GM12878 (cell line): ENCODE data around the gene SLC25A44. TPM values are rescaled to one million over a fixed set of nuclear protein-coding genes. Genes with fewer than 3 reads are reported as not detected.

Experiments
- ATAC-seq: fragments of 200-7000 bp; cut with Tn5 transposase; 3 replicates; pipeline ENCODE4 v1.9.1; 2020; ENCODE audit warnings: mild to moderate bottlenecking, moderate library complexity
- BruUV-seq: library from RNA; stranded (reverse); fragments of 400-500 nt; replicated peaks from 2 replicates; lab custom pipeline; 2021; lab: Mats Ljungman, UMichigan
- CTCF ChIA-PET: fragments of 300-600 bp; sonication (Branson Sonifier 250); formaldehyde crosslinking; extraction: SDS; loops from one replicate; lab custom pipeline; 2021; ENCODE audit warnings: inconsistent platforms; lab: Yijun Ruan, JAX
- POLR2A ChIA-PET: fragments of 350-600 bp; formaldehyde crosslinking; extraction: SDS; loops from one replicate; lab custom pipeline; 2021; ENCODE audit warnings: inconsistent platforms; lab: Charles Lee
- RAD21 ChIA-PET: fragments of 300-600 bp; sonication (Branson Sonifier 250); formaldehyde crosslinking; loops from one replicate; lab custom pipeline; 2023; ENCODE audit warnings: antibody characterized with exemption; ENCODE audit not compliant: unreplicated experiment; lab: Charles Lee
- SMC1A ChIA-PET: fragments of 300-600 bp; sonication (Branson Sonifier 250); formaldehyde crosslinking; loops from one replicate; lab custom pipeline; 2023; ENCODE audit not compliant: unreplicated experiment, uncharacterized antibody; lab: Charles Lee
- DNase-seq: peaks from one replicate; pipeline ENCODE4 v3.0.0-alpha.2; 2011; ENCODE audit warnings: low read depth, low spot score
- FAIRE-seq: peaks from 3 replicates; lab custom pipeline; 2011; peaks lifted over from hg19 to GRCh38; lab: Jason Lieb, UNC
- H2AFZ ChIP-seq: 2 replicates; pipeline ENCODE4 v1.6.0; 2011; ENCODE audit warnings: low read depth, low read length, control low read depth; ENCODE audit not compliant: control insufficient read depth
- H3K27ac ChIP-seq: 2 replicates; pipeline ENCODE4 v1.5.1; 2011; ENCODE audit warnings: control low read depth; ENCODE audit not compliant: control insufficient read depth, insufficient read depth
- H3K27me3 ChIP-seq, 2 experiments: replicated peaks in 1 of 2; 2 replicates each; pipeline versions ENCODE4 v1.6.0 to v1.6.1; 2011; ENCODE audit warnings: low read length in 1 of 2; ENCODE audit not compliant: control insufficient read depth in 2 of 2, insufficient read depth in 2 of 2
- H3K36me3 ChIP-seq, 2 experiments: 2 replicates each; pipeline ENCODE4 v1.5.1; 2011; ENCODE audit warnings: low read length in 1 of 2; ENCODE audit not compliant: control insufficient read depth in 2 of 2, insufficient read depth in 2 of 2
- H3K4me1 ChIP-seq: 2 replicates; pipeline ENCODE4 v1.6.1; 2011; ENCODE audit warnings: mild to moderate bottlenecking, low read length, moderate library complexity, mixed read lengths; ENCODE audit not compliant: control insufficient read depth, insufficient read depth
- H3K4me2 ChIP-seq: 2 replicates; pipeline ENCODE4 v1.6.0; 2011; ENCODE audit warnings: control low read depth; ENCODE audit not compliant: control insufficient read depth, insufficient read depth
- H3K4me3 ChIP-seq: fragments of 200-600 bp; sonication (generic); 2 replicates; pipeline ENCODE4 v1.5.1; 2016
- H3K79me2 ChIP-seq: 2 replicates; pipeline ENCODE4 v1.6.0; 2011; ENCODE audit warnings: low read length; ENCODE audit not compliant: control insufficient read depth, insufficient read depth
- H3K9ac ChIP-seq: 2 replicates; pipeline ENCODE4 v1.8.0; 2011; ENCODE audit warnings: low read length, control low read depth, mixed read lengths; ENCODE audit not compliant: control insufficient read depth, insufficient read depth
- H3K9me3 ChIP-seq: replicated peaks from 3 replicates; pipeline ENCODE4 v1.5.1; 2011; ENCODE audit warnings: mild to moderate bottlenecking, low read length; ENCODE audit not compliant: control insufficient read depth, insufficient read depth
- H4K20me1 ChIP-seq: 2 replicates; pipeline ENCODE4 v1.6.0; 2011; ENCODE audit not compliant: control insufficient read depth, insufficient read depth
- CREM ChIP-seq: IDR thresholded peaks from 2 replicates; pipeline ENCODE4 v1.6.1; 2014; ENCODE audit warnings: antibody characterized with exemption, low read depth
- FOS ChIP-seq: IDR thresholded peaks from 3 replicates; pipeline ENCODE4 v1.6.1; 2011; ENCODE audit warnings: borderline replicate concordance; ENCODE audit not compliant: insufficient read length; ENCODE audit errors: extremely low read depth
- NBN ChIP-seq: fragments of 450-650 bp; IDR thresholded peaks from 2 replicates; pipeline ENCODE4 v1.6.1; 2016
- POLR2A ChIP-seq: IDR thresholded peaks from 2 replicates; pipeline ENCODE4 v1.6.1; 2011; ENCODE audit warnings: low read depth, mild to moderate bottlenecking, low read length
- POLR2AphosphoS2 ChIP-seq: IDR thresholded peaks from 2 replicates; pipeline ENCODE4 v1.6.1; 2011; ENCODE audit warnings: low read depth, mild to moderate bottlenecking, low read length, improper control_type of control experiment, moderate library complexity
- PRDM15 ChIP-seq: fragments of 450-650 bp; formaldehyde crosslinking; IDR thresholded peaks from 2 replicates; pipeline ENCODE4 v1.4.0; 2020; ENCODE audit warnings: mild to moderate bottlenecking, moderate library complexity
- RAD51 ChIP-seq: fragments of 450-650 bp; IDR thresholded peaks from 2 replicates; pipeline ENCODE4 v1.6.1; 2016; ENCODE audit warnings: moderate library complexity, mild to moderate bottlenecking, inconsistent platforms
- RB1 ChIP-seq: fragments of 450-650 bp; formaldehyde crosslinking; IDR thresholded peaks from 2 replicates; pipeline ENCODE4 v1.6.1; 2017; ENCODE audit warnings: mild to moderate bottlenecking, borderline replicate concordance
- STAT1 ChIP-seq: fragments of 450-650 bp; conservative IDR thresholded peaks from 2 replicates; pipeline ENCODE4 v1.6.1; 2014; ENCODE audit warnings: antibody characterized with exemption, mild to moderate bottlenecking
- SUPT20H ChIP-seq: IDR thresholded peaks from 2 replicates; pipeline ENCODE4 v1.6.1; 2011; ENCODE audit warnings: low read depth, mild to moderate bottlenecking, low read length, moderate library complexity, borderline replicate concordance; ENCODE audit not compliant: control insufficient read depth
- WGBS: methylation state at CpG from one replicate; pipeline ENCODE4 v1.1.6; 2016; ENCODE audit warnings: low lambda C conversion rate; ENCODE audit not compliant: insufficient replicate concordance, insufficient coverage; ENCODE audit errors: missing lambda C conversion rate; 5-methylcytosine and 5-hydroxymethylcytosine counted together
- in situ Hi-C: fragments of 300-500 bp; cut with MboI; formaldehyde crosslinking; loops from 9 replicates; pipeline ENCODE4 v1.14.3; 2018; ENCODE audit warnings: mixed read lengths
- intact Hi-C: fragments of 100-400 bp; cut with micrococcal nuclease; formaldehyde crosslinking; loops from one replicate; pipeline ENCODE4 v1.14.2; 2022; ENCODE audit not compliant: unreplicated experiment
- polyA plus RNA-seq, 11 experiments: library from polyadenylated mRNA; depleted of rRNA in 4 of 11; unstranded in 6 of 11; stranded (reverse) in 5 of 11; fragments of >200 nt; fragmentation: Nextera tagmentation in 4 of 11; fragmentation: Illumina TruSeq in 1 of 11; extraction: Ambion mirVana in 4 of 11; extraction: Trizol in 1 of 11; gene quantifications; 1 replicate in 1 of 11; 2 replicates in 10 of 11; pipeline versions ENCODE4 v1.2.1 to v1.2.3, GENCODE V29; 2011 to 2016; ENCODE audit warnings: inconsistent platforms in 2 of 11, missing spikeins in 2 of 11, low read depth in 1 of 11
- total RNA-seq, 4 experiments: library from RNA; depleted of rRNA in 3 of 4; stranded (reverse); fragments of >200 nt in 3 of 4; fragmentation: Illumina TruSeq in 1 of 4; extraction: Trizol in 1 of 4; gene quantifications; 2 replicates each; pipeline versions ENCODE4 v1.2.1 to v1.2.3, GENCODE V29; 2013 to 2021
- TF ChIP-seq, protein P1 (sequence below): fragments of 450-650 bp; formaldehyde crosslinking; IDR thresholded peaks from 2 replicates; pipeline ENCODE4 v1.4.0; 2022; ENCODE audit warnings: mild to moderate bottlenecking, moderate library complexity

The SLC25A44 gene
- total and polyA plus RNA-seq, 10 of the 15 experiments (the other 5 are each of a cell fraction or from before 2014, with no cell fraction given) = 7.1 to 43.3 (median 30.4) TPM

- TF ChIP-seq SUPT20H (no peak), STAT1 (no peak), NBN (no peak), RAD51 (no peak), RB1 (no peak), CREM (no peak), FOS (no peak), PRDM15 (CRISPR knock-in tag) (no peak)
These were observed 44.3 kb downstream of the SLC25A44 start (continued) for GRCh38 chr1:156238248-156238647.

- peaks cover 0 to 16% of the 10 kb centered on the region in 2 experiments for H3K36me3 ChIP-seq
- no peak overlapping the region for H2AFZ ChIP-seq
- SMC1A ChIA-PET = interaction anchor here (1.5 kb wide), 1 partner anchor 8 kb away, joined by 3 read pairs; no protein-coding TSS in a partner anchor
- intact Hi-C loops = no loop called here
- H3K4me3 ChIP-seq = no peak overlapping the region
- no peaks in the 10 kb centered on the region for H3K27me3 ChIP-seq
- BruUV-seq = no TSS peak
- no peaks in the 10 kb centered on the region for H4K20me1 ChIP-seq
- POLR2A ChIA-PET = interaction anchor here (0.5 to 0.6 kb wide), 3 partner anchors 13 to 547 kb away, joined by 3 to 5 read pairs (median 5); no protein-coding TSS in a partner anchor
- RAD21 ChIA-PET = no interaction called here
- H3K9ac ChIP-seq = no peak overlapping the region
- H3K27ac ChIP-seq = no peak overlapping the region
- WGBS = 67% methylated on average over 15 of the region's 15 CpGs
- FAIRE-seq (no peak), DNase-seq (no peak), ATAC-seq (peak; percentile 6; the same call in 2 of the 3 replicates)
- in situ Hi-C loops = no loop called here
- no peaks in the 10 kb centered on the region for H3K79me2 ChIP-seq
- peaks cover 25% of the 10 kb centered on the region for H3K4me1 ChIP-seq
- H3K4me2 ChIP-seq = no peak overlapping the region
- CTCF ChIA-PET = no interaction called here
- TF ChIP-seq POLR2AphosphoS2 (0 out of 2 replicates have a peak, but pooled peaks have one; percentile 53), POLR2A (peak; percentile 73)
- TF ChIP-seq, protein P1, sequence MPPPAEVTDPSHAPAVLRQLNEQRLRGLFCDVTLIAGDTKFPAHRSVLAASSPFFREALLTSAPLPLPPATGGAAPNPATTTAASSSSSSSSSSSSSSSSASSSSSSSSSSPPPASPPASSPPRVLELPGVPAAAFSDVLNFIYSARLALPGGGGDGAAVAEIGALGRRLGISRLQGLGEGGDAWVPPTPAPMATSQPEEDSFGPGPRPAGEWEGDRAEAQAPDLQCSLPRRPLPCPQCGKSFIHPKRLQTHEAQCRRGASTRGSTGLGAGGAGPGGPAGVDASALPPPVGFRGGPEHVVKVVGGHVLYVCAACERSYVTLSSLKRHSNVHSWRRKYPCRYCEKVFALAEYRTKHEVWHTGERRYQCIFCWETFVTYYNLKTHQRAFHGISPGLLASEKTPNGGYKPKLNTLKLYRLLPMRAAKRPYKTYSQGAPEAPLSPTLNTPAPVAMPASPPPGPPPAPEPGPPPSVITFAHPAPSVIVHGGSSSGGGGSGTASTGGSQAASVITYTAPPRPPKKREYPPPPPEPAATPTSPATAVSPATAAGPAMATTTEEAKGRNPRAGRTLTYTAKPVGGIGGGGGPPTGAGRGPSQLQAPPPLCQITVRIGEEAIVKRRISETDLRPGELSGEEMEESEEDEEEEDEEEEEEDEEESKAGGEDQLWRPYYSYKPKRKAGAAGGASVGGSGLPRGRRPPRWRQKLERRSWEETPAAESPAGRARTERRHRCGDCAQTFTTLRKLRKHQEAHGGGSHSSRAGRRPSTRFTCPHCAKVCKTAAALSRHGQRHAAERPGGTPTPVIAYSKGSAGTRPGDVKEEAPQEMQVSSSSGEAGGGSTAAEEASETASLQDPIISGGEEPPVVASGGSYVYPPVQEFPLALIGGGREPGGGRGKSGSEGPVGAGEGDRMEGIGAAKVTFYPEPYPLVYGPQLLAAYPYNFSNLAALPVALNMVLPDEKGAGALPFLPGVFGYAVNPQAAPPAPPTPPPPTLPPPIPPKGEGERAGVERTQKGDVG (CRISPR knock-in tag) = no peak
- no peaks in the 10 kb centered on the region for H3K9me3 ChIP-seq
These were observed 47.5 kb downstream of the SLC25A44 start for GRCh38 chr1:156241311-156241811.
